Stomach smooth muscle (tissue), 2 donors: ENCODE data around the gene CHRM4.

Source experiments
- H3K27ac ChIP-seq: one replicate; pipeline ENCODE4 v1.7.0; 2013; ENCODE audit warnings: mild to moderate bottlenecking, low read length, inconsistent platforms
- H3K27me3 ChIP-seq, 2 donors: one replicate each; pipeline ENCODE4 v1.7.0; 2013; ENCODE audit warnings: low read length in 2 of 2; ENCODE audit not compliant: insufficient read depth in 2 of 2, control insufficient read depth in 1 of 2
- H3K36me3 ChIP-seq, 2 donors: one replicate each; pipeline ENCODE4 v1.7.0; 2013; ENCODE audit warnings: low read length in 2 of 2; ENCODE audit not compliant: control insufficient read depth in 2 of 2, insufficient read depth in 2 of 2
- H3K4me1 ChIP-seq: one replicate; pipeline ENCODE4 v1.7.0; 2013; ENCODE audit warnings: low read length; ENCODE audit not compliant: control insufficient read depth, insufficient read depth
- H3K4me3 ChIP-seq, 2 donors: one replicate each; pipeline ENCODE4 v1.7.0; 2013; ENCODE audit warnings: low read length in 2 of 2
- H3K9ac ChIP-seq, 2 donors: one replicate each; pipeline ENCODE4 v1.7.0; 2013; ENCODE audit warnings: low read length in 2 of 2, mild to moderate bottlenecking in 1 of 2
- H3K9me3 ChIP-seq, 2 donors: one replicate each; pipeline ENCODE4 v1.7.0; 2013; ENCODE audit warnings: low read length in 2 of 2; ENCODE audit not compliant: control insufficient read depth in 2 of 2
- donor health status: healthy.
- donor health status: Pancreatic carcinoma.

Gene CHRM4

GRCh38 chr11:46421257-46421880 lies 29.8 kb upstream of the CHRM4 start:
- H3K27ac ChIP-seq, result no peak overlapping the region
- H3K4me1 ChIP-seq, result no peaks in the 10 kb centered on the region
- peaks cover 12 to 25% of the 10 kb centered on the region in 2 donors for H3K36me3 ChIP-seq
- H3K4me3 ChIP-seq, result no peak overlapping the region
- no peak overlapping the region for H3K9ac ChIP-seq
- H3K27me3 ChIP-seq, result no peaks in the 10 kb centered on the region
- no peaks in the 10 kb centered on the region for H3K9me3 ChIP-seq

GRCh38 chr11:46420513-46420912 lies 28.9 kb upstream of the CHRM4 start:
- H3K36me3 ChIP-seq, result peaks cover 17 to 31% of the 10 kb centered on the region in 2 donors
- H3K9ac ChIP-seq, result no peak overlapping the region
- no peak overlapping the region for H3K27ac ChIP-seq
- H3K9me3 ChIP-seq, result no peaks in the 10 kb centered on the region
- no peaks in the 10 kb centered on the region for H3K4me1 ChIP-seq
- H3K27me3 ChIP-seq, result no peaks in the 10 kb centered on the region
- no peak overlapping the region for H3K4me3 ChIP-seq

- no peaks in the 10 kb centered on the region for H3K9me3 ChIP-seq
- no peak overlapping the region for H3K27ac ChIP-seq
- no peaks in the 10 kb centered on the region for H3K27me3 ChIP-seq
- H3K4me1 ChIP-seq, result no peaks in the 10 kb centered on the region
- no peak overlapping the region for H3K9ac ChIP-seq
- H3K36me3 ChIP-seq, result peaks cover 33 to 46% of the 10 kb centered on the region in 2 donors
- no peak overlapping the region for H3K4me3 ChIP-seq
These were observed 27.2 kb upstream of the CHRM4 start for GRCh38 chr11:46418751-46419150.

GRCh38 chr11:46417711-46418110 lies 26.1 kb upstream of the CHRM4 start:
- no peak overlapping the region for H3K27ac ChIP-seq
- H3K4me3 ChIP-seq, result no peak overlapping the region
- no peaks in the 10 kb centered on the region for H3K4me1 ChIP-seq
- H3K36me3 ChIP-seq, result peaks cover 37 to 52% of the 10 kb centered on the region in 2 donors
- H3K9me3 ChIP-seq, result no peaks in the 10 kb centered on the region
- no peaks in the 10 kb centered on the region for H3K27me3 ChIP-seq
- H3K9ac ChIP-seq, result no peak overlapping the region

- H3K36me3 ChIP-seq, result peaks cover 34 to 46% of the 10 kb centered on the region in 2 donors
- H3K4me3 ChIP-seq, result no peak overlapping the region
- H3K27me3 ChIP-seq, result no peaks in the 10 kb centered on the region
- no peaks in the 10 kb centered on the region for H3K9me3 ChIP-seq
- no peak overlapping the region for H3K9ac ChIP-seq
- no peak overlapping the region for H3K27ac ChIP-seq
- no peaks in the 10 kb centered on the region for H3K4me1 ChIP-seq
These were observed 23.3 kb upstream of the CHRM4 start for GRCh38 chr11:46414879-46415278.

- H3K36me3 ChIP-seq, result peaks cover 38 to 50% of the 10 kb centered on the region in 2 donors
- H3K9ac ChIP-seq, result no peak overlapping the region
- no peaks in the 10 kb centered on the region for H3K27me3 ChIP-seq
- no peak overlapping the region for H3K27ac ChIP-seq
- H3K4me1 ChIP-seq, result no peaks in the 10 kb centered on the region
- H3K9me3 ChIP-seq, result no peaks in the 10 kb centered on the region
- H3K4me3 ChIP-seq, result no peak overlapping the region
These were observed 22.9 kb upstream of the CHRM4 start for GRCh38 chr11:46414466-46414796.

- H3K9me3 ChIP-seq, result no peaks in the 10 kb centered on the region
- no peaks in the 10 kb centered on the region for H3K4me1 ChIP-seq
- H3K27ac ChIP-seq, result no peak overlapping the region
- H3K4me3 ChIP-seq, result no peak overlapping the region
- no peaks in the 10 kb centered on the region for H3K27me3 ChIP-seq
- no peak overlapping the region for H3K9ac ChIP-seq
- peaks cover 41 to 51% of the 10 kb centered on the region in 2 donors for H3K36me3 ChIP-seq
These were observed 22.3 kb upstream of the CHRM4 start for GRCh38 chr11:46413760-46414465.

- no peaks in the 10 kb centered on the region for H3K27me3 ChIP-seq
- no peaks in the 10 kb centered on the region for H3K9me3 ChIP-seq
- no peak overlapping the region for H3K9ac ChIP-seq
- peaks cover 43 to 49% of the 10 kb centered on the region in 2 donors for H3K36me3 ChIP-seq
- H3K27ac ChIP-seq, result no peak overlapping the region
- H3K4me3 ChIP-seq, result no peak overlapping the region
- no peaks in the 10 kb centered on the region for H3K4me1 ChIP-seq
These were observed 18.4 kb upstream of the CHRM4 start for GRCh38 chr11:46410021-46410420.

- Histone ChIP-seq H3K36me3 (peaks cover 35 to 45% of the 10 kb centered on the region in 2 donors), H3K27ac (no peak overlapping the region), H3K4me1 (no peaks in the 10 kb centered on the region), H3K9me3 (no peaks in the 10 kb centered on the region), H3K4me3 (no peak overlapping the region), H3K9ac (no peak overlapping the region), H3K27me3 (no peaks in the 10 kb centered on the region)
These were observed 16.9 kb upstream of the CHRM4 start for GRCh38 chr11:46408407-46408986.

- peaks cover 2% of the 10 kb centered on the region for H3K4me1 ChIP-seq
- no peaks in the 10 kb centered on the region for H3K9me3 ChIP-seq
- H3K4me3 ChIP-seq, result no peak overlapping the region
- H3K36me3 ChIP-seq, result peaks cover 35 to 43% of the 10 kb centered on the region in 2 donors
- H3K27ac ChIP-seq, result no peak overlapping the region
- H3K9ac ChIP-seq, result no peak overlapping the region
- H3K27me3 ChIP-seq, result no peaks in the 10 kb centered on the region
These were observed 16.1 kb upstream of the CHRM4 start for GRCh38 chr11:46407635-46408034.

- no peak overlapping the region for H3K4me3 ChIP-seq
- H3K27me3 ChIP-seq, result no peaks in the 10 kb centered on the region
- peaks cover 2% of the 10 kb centered on the region for H3K4me1 ChIP-seq
- H3K9ac ChIP-seq, result no peak overlapping the region
- peaks cover 29 to 36% of the 10 kb centered on the region in 2 donors for H3K36me3 ChIP-seq
- no peaks in the 10 kb centered on the region for H3K9me3 ChIP-seq
- no peak overlapping the region for H3K27ac ChIP-seq
These were observed 13.0 kb upstream of the CHRM4 start for GRCh38 chr11:46404476-46405017.
